Renal cortical epithelial cell (primary cell): Measurements from ENCODE around the gene STOML3. TPM values are rescaled to one million over a fixed set of nuclear protein-coding genes. Genes with fewer than 3 reads are reported as not detected.

ENCODE experiments used
- total RNA-seq: library from RNA; depleted of rRNA; stranded (reverse); fragments of >200 nt; gene quantifications from 2 replicates; pipeline ENCODE4 v1.2.3, GENCODE V29; 2014

STOML3 gene
- total RNA-seq, 1 donor from 2014 or later, result not detected

Other genes starting within 250 kb of the STOML3 start
- 15.5 and 20.9 TPM in 2 replicates for gene PROSER1, start 47.3 kb upstream of the STOML3 start, total RNA-seq
- 23.8 and 23.9 TPM in 2 replicates for gene NHLRC3, start 47.6 kb upstream of the STOML3 start, total RNA-seq